Measurements from ENCODE around the gene MPV17.
"Not testable (repeated sequence)": the region's sequence is repeated elsewhere in the genome, so short reads cannot be mapped to it uniquely, and the experiment has no call there.

Gene MPV17

DNA sequence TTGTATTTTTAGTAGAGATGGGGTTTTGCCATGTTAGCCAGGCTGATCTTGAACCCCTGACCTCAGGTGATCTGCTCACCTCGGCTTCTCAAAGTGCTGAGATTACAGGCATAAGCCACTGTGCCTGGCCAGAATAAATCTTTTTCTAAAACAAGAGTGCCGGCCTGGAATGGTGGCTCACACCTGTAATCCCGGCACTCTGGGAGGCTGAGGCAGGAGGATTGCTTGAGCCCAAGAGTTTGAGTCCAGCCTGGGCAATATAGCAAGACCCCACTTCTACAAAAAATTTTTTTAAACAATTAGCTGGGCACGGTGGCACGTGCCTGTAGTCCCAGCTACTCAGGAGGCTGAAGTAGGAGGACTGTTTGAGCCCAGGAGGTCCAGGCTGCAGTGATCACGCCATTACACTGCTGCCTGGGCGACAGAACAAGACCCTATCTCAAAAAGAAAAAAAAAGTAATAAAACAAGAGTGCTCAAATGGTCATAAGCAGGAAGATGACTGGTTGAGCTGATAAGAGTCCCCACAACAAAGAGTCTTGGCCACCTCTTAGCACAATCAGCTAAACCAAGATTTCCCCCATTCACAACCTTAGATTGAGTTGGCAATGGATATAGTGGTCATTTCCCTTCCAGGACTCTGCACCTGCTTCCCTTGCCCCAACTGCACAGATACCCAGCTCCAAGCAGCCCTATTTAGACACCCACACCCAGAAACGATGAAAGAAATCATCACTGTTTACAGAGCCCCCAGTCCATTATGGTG is 8.8 kb downstream of the MPV17 start:
- peaks cover 17% of the 10 kb centered on the region for H3K4me1 Mint-ChIP-seq (ENCODE audit: low read depth)
- intact Hi-C loops (cut with micrococcal nuclease) = no loop called here
- H3K36me3 Mint-ChIP-seq (ENCODE audit: low read depth) = peaks cover 70% of the 10 kb centered on the region
- no peak overlapping the region for H3K27ac Mint-ChIP-seq
- H3K9me3 Mint-ChIP-seq = no peaks in the 10 kb centered on the region
- peaks cover under 1% of the 10 kb centered on the region for H3K27me3 Mint-ChIP-seq
- H3K4me3 Mint-ChIP-seq = no peak overlapping the region

DNA sequence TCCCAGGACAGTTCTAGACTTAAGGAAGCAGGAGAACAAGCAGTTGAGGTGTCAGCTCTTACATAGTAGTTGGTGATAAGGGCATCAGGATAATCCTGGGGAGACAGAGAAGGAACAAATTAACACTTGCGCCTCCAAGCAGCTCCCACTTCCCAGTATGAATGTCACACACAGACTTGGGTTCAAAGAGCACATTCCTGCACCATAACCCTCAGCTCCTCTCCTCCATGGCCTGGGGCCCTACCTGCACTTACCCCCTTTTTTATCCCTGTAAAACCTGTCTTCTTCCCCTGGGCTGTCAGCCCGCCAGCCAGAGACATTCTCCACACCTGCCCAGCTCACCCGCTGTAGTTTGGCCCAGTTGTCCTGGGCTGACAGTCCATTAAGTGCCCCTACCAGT is 10.7 kb downstream of the MPV17 start:
- no peaks in the 10 kb centered on the region for H3K9me3 Mint-ChIP-seq
- no peak overlapping the region for H3K27ac Mint-ChIP-seq
- peaks cover 14% of the 10 kb centered on the region for H3K4me1 Mint-ChIP-seq (ENCODE audit: low read depth)
- peaks cover 76% of the 10 kb centered on the region for H3K36me3 Mint-ChIP-seq (ENCODE audit: low read depth)
- H3K4me3 Mint-ChIP-seq = no peak overlapping the region
- intact Hi-C loops (cut with micrococcal nuclease) = no loop called here
- peaks cover 17% of the 10 kb centered on the region for H3K27me3 Mint-ChIP-seq

DNA sequence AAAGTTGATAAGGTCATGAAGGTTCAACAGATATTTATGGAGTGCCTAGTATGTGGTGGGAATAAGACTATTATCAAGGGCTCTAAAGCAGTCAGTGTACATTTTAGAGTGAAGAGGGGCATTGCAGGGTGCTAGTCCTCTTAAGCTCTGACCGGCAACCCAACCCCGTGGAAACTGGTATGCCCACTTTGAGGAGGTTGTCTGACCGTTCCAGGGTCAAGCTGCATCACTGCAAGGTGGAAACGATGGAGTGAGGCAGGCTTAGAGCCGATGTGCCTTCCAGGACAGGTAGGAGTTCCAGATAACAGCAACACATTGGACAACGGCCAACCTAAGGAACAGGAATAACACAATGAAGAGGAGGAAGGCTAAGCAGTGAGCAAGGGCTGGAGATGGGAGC is 13.2 kb downstream of the MPV17 start:
- H3K27ac Mint-ChIP-seq = no peak overlapping the region
- H3K36me3 Mint-ChIP-seq (ENCODE audit: low read depth) = peaks cover 58% of the 10 kb centered on the region
- no peaks in the 10 kb centered on the region for H3K9me3 Mint-ChIP-seq
- no peak overlapping the region for H3K4me3 Mint-ChIP-seq
- H3K4me1 Mint-ChIP-seq (ENCODE audit: low read depth) = peaks cover 15% of the 10 kb centered on the region
- peaks cover 42% of the 10 kb centered on the region for H3K27me3 Mint-ChIP-seq
- intact Hi-C loops (cut with micrococcal nuclease) = no loop called here

DNA sequence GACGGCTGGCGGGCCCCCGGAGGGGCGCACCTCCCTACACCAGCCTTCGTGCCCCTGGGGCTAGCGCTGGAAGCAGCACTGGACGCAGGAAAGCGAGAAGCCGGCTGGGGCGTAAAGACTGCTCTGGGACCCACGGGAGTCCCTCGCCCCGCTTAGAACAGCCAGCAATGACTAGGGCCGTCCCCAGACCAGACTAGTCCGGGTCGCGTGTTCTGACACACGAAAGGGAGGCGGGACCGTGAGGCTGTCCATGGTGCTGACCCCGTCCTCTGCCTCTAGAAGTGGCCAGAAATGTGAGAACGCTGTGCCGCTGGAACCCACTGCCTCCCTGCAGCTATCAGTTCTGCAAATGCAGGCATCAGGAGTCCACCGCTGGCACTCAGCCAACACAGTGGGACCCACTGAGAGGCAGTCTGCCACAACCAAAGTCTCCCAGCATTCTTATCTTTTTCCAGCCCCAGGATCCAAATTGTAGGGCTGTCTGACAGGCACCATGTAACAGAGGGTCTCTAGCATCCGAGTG is 14.5 kb downstream of the MPV17 start, which contains the start of gene UCN:
Gene UCN (minus strand): TSS at position 87 of the 523 bp plus-strand sequence. CDS start 550 bp downstream, outside the sequence.
- Mint-ChIP-seq H3K4me1 (ENCODE audit: low read depth) (peaks cover 15% of the 10 kb centered on the region), H3K27me3 (peaks cover 46% of the 10 kb centered on the region), H3K27ac (no peak within 1 kb of the TSS), H3K9me3 (no peaks in the 10 kb centered on the region), H3K4me3 (peak within 1 kb of the TSS; percentile 35), H3K36me3 (ENCODE audit: low read depth) (peaks cover 57% of the 10 kb centered on the region)
- intact Hi-C loops (cut with micrococcal nuclease) = no loop called here

DNA sequence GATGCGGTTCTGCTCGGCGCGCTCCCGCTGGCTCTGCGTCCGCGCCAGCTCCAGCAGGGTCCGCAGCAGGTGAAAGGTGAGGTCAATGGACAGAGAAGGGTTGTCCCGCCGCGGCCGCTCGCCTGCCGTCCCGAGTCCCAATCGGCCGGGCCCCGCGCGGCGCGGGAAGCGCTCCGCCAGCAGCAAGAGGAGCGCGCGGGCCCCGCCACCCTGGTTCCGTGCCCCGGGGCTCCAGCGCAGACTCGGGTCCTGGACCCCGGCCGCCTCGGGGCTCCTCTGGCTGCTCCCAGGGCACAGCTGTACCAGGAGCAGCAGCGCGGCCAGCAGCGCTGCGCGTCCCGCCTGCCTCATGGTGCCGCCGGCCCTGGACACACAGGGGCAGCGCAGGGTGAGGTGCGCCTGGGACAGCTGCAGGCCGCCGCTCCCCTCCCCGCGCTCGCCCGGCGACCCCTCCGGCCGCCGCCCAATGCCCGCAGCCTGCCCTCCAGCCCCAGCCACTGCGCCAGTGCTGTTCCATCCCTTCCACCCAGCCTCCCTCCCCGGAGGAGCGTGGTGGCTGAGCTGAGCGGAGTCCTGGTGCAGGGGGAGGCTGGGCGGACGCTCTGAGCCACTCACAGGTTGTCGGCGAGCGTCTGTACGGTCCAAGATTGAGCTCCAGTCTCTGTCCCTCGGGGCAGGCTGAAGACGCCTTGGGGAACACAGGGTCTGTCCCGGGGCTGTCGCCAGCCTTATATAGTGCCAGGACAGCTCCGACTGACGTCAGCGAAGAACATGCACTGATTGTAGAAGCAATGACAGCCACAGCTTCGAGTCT is 15.1 kb downstream of the MPV17 start:
- H3K4me1 Mint-ChIP-seq (ENCODE audit: low read depth) = peaks cover 15% of the 10 kb centered on the region
- no peak overlapping the region for H3K27ac Mint-ChIP-seq
- H3K9me3 Mint-ChIP-seq = no peaks in the 10 kb centered on the region
- H3K36me3 Mint-ChIP-seq (ENCODE audit: low read depth) = peaks cover 51% of the 10 kb centered on the region
- H3K27me3 Mint-ChIP-seq = peaks cover 46% of the 10 kb centered on the region
- peak overlapping the region; percentile 35 for H3K4me3 Mint-ChIP-seq
- intact Hi-C loops (cut with micrococcal nuclease) = no loop called here

DNA sequence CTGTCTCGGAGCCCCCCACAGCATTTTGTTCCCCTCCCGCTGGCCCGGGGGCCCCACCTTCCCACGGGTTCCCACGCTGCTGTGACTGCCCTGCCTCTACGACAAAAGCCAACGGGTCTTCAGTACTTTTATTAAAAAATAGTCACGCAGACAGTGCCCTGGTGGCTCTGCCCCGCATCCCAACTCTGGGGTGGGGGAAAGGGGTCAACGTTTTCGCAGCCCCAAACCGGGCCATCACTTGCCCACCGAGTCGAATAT is 15.7 kb downstream of the MPV17 start:
- Mint-ChIP-seq H3K4me1 (ENCODE audit: low read depth) (peaks cover 15% of the 10 kb centered on the region), H3K4me3 (peak overlapping the region; percentile 35), H3K36me3 (ENCODE audit: low read depth) (peaks cover 46% of the 10 kb centered on the region), H3K27ac (no peak overlapping the region), H3K27me3 (peaks cover 46% of the 10 kb centered on the region), H3K9me3 (no peaks in the 10 kb centered on the region)
- intact Hi-C loops (cut with micrococcal nuclease) = no loop called here

DNA sequence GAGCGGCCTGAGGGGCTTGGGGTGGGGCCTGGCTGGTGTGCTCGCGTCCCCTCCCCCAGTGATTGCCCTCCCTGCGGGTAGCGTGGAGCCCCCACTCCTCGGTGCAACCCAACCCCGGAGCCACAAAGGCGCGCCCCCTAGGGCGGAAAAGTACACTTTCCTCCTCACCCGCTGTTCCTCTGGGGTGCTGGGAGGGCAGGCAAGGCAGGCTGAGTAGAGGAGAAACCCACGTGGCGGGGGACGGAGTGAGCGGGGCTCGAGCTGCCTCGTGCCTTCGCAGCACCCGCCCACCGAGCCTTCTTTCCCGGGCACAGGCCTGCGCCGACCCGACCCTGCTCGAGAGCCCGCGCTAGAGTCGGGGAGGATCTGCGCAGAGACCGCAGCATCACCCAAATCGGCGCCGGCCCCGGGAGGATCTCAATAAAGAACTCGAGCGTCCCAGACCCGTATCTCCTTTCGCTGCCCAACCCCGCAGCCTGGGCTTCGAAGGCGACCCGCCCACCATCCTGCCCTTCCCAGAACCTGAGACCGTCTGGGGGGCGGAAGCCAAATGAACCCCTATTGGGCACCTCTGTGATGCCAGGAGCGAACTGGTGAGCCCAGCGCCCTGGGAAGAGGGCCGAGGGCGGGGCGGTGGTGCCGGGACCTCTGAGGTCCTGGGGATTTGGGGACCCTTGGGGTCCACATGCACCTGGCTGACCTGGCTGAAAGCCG is 16.2 kb downstream of the MPV17 start:
- H3K27ac Mint-ChIP-seq = peak overlapping the region; percentile 57
- H3K27me3 Mint-ChIP-seq = peaks cover 46% of the 10 kb centered on the region
- peaks cover 15% of the 10 kb centered on the region for H3K4me1 Mint-ChIP-seq (ENCODE audit: low read depth)
- intact Hi-C loops (cut with micrococcal nuclease) = no loop called here
- no peaks in the 10 kb centered on the region for H3K9me3 Mint-ChIP-seq
- H3K36me3 Mint-ChIP-seq (ENCODE audit: low read depth) = peaks cover 41% of the 10 kb centered on the region
- peak overlapping the region; percentile 17 for H3K4me3 Mint-ChIP-seq

DNA sequence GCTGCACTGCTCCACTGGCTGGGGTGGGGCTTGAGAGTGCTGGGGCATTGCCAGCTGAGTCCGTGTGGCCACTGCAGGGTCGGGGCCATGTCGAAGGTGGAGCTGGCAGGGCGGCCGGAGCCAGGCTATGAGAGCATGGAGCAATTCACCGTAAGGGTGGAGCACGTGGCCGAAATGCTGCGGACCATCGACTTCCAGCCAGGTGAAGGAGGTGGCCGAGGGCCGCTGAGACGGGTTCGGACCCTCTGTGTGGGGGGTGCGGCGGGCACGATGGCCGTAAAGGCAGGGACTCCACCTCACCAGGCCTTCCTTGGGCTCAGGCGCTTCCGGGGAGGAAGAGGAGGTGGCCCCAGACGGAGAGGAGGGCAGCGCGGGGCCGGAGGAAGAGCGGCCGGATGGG is 16.8 kb downstream of the MPV17 start:
- Mint-ChIP-seq H3K36me3 (ENCODE audit: low read depth) (peaks cover 35% of the 10 kb centered on the region), H3K4me1 (ENCODE audit: low read depth) (peaks cover 15% of the 10 kb centered on the region), H3K27ac (peak overlapping the region; percentile 57), H3K27me3 (peaks cover 46% of the 10 kb centered on the region), H3K9me3 (no peaks in the 10 kb centered on the region), H3K4me3 (no peak overlapping the region)
- intact Hi-C loops (cut with micrococcal nuclease) = no loop called here

DNA sequence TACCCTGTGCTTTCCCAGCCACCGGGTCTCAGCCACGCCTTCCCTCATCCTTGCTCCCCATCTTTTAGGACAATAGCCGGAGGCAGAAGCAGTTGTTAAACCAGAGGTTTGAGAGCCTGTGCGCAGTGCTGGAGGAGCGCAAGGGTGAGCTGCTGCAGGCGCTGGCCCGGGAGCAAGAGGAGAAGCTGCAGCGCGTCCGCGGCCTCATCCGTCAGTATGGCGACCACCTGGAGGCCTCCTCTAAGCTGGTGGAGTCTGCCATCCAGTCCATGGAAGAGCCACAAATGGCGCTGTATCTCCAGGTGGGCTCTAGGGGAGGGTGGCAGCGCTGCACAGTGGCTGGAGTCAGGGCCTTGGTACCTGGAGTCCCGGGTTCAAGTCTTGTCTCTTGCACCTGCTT is 17.4 kb downstream of the MPV17 start:
- Mint-ChIP-seq H3K27ac (no peak overlapping the region), H3K4me1 (ENCODE audit: low read depth) (peaks cover 15% of the 10 kb centered on the region), H3K27me3 (peaks cover 46% of the 10 kb centered on the region), H3K36me3 (ENCODE audit: low read depth) (peaks cover 30% of the 10 kb centered on the region), H3K4me3 (no peak overlapping the region), H3K9me3 (no peaks in the 10 kb centered on the region)
- intact Hi-C loops (cut with micrococcal nuclease) = no loop called here

DNA sequence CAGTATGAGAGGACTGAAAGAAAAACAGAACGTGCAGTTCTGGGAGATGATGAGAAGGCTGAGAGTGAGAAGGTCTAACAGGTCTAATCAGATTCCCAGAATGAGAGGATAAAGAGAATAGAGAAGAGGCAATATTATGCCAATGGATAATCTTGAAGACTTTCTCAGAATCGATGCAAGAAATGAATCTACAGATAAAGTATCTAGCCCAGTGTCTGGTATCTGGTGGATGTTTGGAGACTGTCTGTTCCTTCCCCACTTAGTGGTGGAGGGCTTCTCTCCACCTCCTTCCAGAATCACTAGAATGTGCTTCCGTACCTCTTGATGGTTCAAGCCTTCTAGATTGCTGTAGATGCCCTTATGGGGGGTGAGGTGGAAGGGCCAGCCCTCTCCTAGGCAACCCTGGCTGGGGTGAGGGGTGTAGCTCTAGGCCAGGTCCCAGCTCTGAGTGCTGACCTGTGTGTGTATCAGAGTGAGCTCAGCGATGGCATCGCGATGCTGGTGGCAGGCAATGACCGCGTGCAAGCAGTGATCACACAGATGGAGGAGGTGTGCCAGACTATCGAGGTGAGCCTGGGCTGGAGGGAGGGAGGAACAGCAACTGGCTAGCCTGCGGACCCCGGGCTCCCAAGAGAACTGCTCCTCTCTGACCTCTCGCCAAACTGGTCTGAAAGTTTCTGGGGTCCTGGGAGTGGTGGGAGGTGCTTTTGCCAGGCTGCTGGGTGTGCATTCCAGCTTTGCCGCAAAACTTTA is 18.2 kb downstream of the MPV17 start:
- H3K27ac Mint-ChIP-seq = no peak overlapping the region
- no peak overlapping the region for H3K4me3 Mint-ChIP-seq
- no peaks in the 10 kb centered on the region for H3K9me3 Mint-ChIP-seq
- peaks cover 15% of the 10 kb centered on the region for H3K4me1 Mint-ChIP-seq (ENCODE audit: low read depth)
- H3K36me3 Mint-ChIP-seq (ENCODE audit: low read depth) = peaks cover 21% of the 10 kb centered on the region
- peaks cover 46% of the 10 kb centered on the region for H3K27me3 Mint-ChIP-seq
- intact Hi-C loops (cut with micrococcal nuclease) = no loop called here

DNA sequence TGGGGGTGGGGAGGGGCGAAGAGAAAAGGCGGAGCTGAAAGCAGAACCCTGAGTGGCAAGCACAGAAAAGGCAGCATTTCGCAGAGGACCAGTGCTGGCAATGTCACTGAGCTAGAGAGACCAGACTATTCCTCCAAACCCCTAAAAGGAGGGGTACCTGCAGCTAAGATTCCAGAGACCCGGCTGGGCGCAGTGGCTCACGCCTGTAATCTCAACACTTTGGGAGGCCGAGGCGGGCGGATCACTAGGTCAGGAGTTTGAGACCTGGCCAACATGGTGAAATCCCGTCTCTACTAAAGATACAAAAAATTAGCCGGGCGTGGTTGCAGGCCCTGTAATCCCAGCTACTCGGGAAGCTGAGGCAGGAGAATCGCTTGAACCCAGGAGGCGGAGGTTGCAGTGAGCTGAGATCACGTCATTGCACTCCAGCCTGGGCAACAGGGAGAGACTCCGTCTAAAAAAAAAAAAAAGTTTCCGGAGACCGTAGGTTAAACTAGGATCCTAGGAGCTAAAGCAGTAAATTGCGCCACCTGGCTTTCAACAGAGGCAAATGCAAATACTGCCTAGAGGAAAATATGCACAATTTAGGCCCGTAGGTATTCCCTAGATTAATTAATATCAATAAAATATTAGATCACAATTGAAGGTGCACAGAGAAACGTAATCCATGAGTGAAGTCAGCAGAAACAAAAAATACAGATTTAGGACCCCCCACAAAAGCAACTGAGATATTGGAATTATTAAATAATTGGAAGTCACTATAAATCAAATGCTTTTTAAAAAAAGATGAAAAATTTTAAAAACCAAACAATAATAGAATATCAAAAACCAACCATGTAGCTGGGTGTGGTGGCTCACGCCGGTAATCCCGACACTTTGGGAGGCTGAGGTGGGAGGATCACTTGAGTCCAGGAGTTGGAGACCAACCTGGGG is 19.5 kb downstream of the MPV17 start:
- H3K36me3 Mint-ChIP-seq (ENCODE audit: low read depth) = peaks cover 8% of the 10 kb centered on the region
- H3K9me3 Mint-ChIP-seq = no peaks in the 10 kb centered on the region
- H3K27me3 Mint-ChIP-seq = peaks cover 42% of the 10 kb centered on the region
- H3K4me1 Mint-ChIP-seq (ENCODE audit: low read depth) = peaks cover 15% of the 10 kb centered on the region
- no peak overlapping the region for H3K27ac Mint-ChIP-seq
- H3K4me3 Mint-ChIP-seq = peak overlapping the region; percentile 66
- intact Hi-C loops (cut with micrococcal nuclease) = loop anchor here (2.0 kb wide), 1 partner anchor 207 kb away; no protein-coding TSS in a partner anchor

DNA sequence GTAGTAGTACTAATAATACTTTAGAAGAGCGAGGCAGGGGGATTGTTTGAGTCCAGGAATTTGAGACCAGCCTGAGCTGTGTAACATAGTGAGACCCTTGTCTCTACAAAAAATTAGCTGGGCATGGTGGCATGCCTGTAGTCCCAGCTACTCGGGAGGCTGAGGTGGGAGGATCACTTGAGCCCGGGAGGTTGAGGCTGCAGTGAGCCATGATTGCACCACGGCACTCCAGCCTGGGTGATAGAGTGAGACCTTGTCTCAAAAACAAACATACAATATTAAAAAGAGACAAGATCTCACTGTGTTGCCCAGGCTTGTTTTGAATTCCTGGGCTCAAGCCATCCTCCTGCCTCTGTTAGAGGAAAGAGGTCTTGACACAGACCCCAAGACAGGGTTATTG is 22.3 kb downstream of the MPV17 start:
- intact Hi-C loops (cut with micrococcal nuclease) = not testable (repeated sequence)

More for the DNA sequence above, 22.3 kb downstream of the MPV17 start:
- peaks cover 17% of the 10 kb centered on the region for H3K27me3 Mint-ChIP-seq
- H3K9me3 Mint-ChIP-seq; H3K4me3 Mint-ChIP-seq; H3K36me3 Mint-ChIP-seq (ENCODE audit: low read depth); H3K27ac Mint-ChIP-seq: not testable (repeated sequence)
- H3K4me1 Mint-ChIP-seq (ENCODE audit: low read depth) = peaks cover 11% of the 10 kb centered on the region
